MCF 10A (cell line): ENCODE data around the gene CTTN. TPM values are rescaled to one million over a fixed set of nuclear protein-coding genes. Genes with fewer than 3 reads are reported as not detected.

Experiments
- total RNA-seq: library from RNA; stranded (reverse); gene quantifications from 2 replicates; pipeline ENCODE4 v1.2.3, GENCODE V29; 2022

CTTN gene
- total RNA-seq, 1 experiment from 2014 or later = 264 TPM

Other genes starting within 250 kb of the CTTN start
- gene FADD, start 195.2 kb upstream of the CTTN start, total RNA-seq = 37.1 and 44.1 TPM in 2 replicates
- gene PPFIA1, start 127.8 kb upstream of the CTTN start, total RNA-seq = 78.4 and 78.8 TPM in 2 replicates